Naive thymus-derived CD8-positive, alpha-beta T cell (primary cell): ENCODE data around the gene COBL. TPM values are rescaled to one million over a fixed set of nuclear protein-coding genes. Genes with fewer than 3 reads are reported as not detected.

ENCODE experiments used
- ATAC-seq, 2 donors: fragments of 150-1000 bp; cut with Tn5 transposase in 1 of 2; sonication (Bioruptor Pico), chemical (Tn5 transposase) in 1 of 2; 1 replicate in 1 of 2; 2 replicates in 1 of 2; pipeline ENCODE4 v1.10.0; 2021; ENCODE audit warnings: mild to moderate bottlenecking in 2 of 2, moderate library complexity in 2 of 2
- POLR2A ChIA-PET: fragments of 350-600 bp; sonication (Branson Sonifier 250); formaldehyde crosslinking; loops from one replicate; lab custom pipeline; 2021; ENCODE audit warnings: antibody characterized with exemption; lab: Charles Lee
- DNase-seq, 10 donors: peaks; one replicate each; pipeline versions ENCODE4 v3.0.0 to v3.0.0-alpha.2; 2020 to 2022
- H3K27ac Mint-ChIP-seq, 10 donors: one replicate each; pipeline ENCODE4 v1.8.0; 2020 to 2022; ENCODE audit warnings: mild to moderate bottlenecking in 10 of 10, mixed read lengths in 10 of 10, moderate library complexity in 4 of 10, inconsistent platforms in 1 of 10
- H3K27me3 Mint-ChIP-seq, 5 donors: one replicate each; pipeline ENCODE4 v1.8.0; 2021 to 2022; ENCODE audit warnings: mixed read lengths in 5 of 5
- H3K36me3 Mint-ChIP-seq, 3 donors: one replicate each; pipeline ENCODE4 v1.8.0; 2020 to 2022; ENCODE audit warnings: mixed read lengths in 3 of 3, mild to moderate bottlenecking in 2 of 3, inconsistent platforms in 1 of 3
- H3K4me1 Mint-ChIP-seq, 4 donors: one replicate each; pipeline ENCODE4 v1.8.0; 2021 to 2022; ENCODE audit warnings: mixed read lengths in 4 of 4
- H3K4me3 Mint-ChIP-seq, 10 donors: one replicate each; pipeline ENCODE4 v1.8.0; 2020 to 2022; ENCODE audit warnings: mild to moderate bottlenecking in 10 of 10, mixed read lengths in 10 of 10, moderate library complexity in 6 of 10, inconsistent platforms in 1 of 10
- H3K9me3 Mint-ChIP-seq, 9 donors: one replicate each; pipeline ENCODE4 v1.8.0; 2020 to 2022; ENCODE audit warnings: mixed read lengths in 9 of 9, mild to moderate bottlenecking in 3 of 9, inconsistent platforms in 1 of 9, moderate library complexity in 1 of 9
- polyA plus RNA-seq, 3 donors: library from polyadenylated mRNA; unstranded; fragments of 300-500 nt; fragmentation: Illumina TruSeq; gene quantifications; one replicate each; pipeline ENCODE4 v1.2.3, GENCODE V29; 2021
- total RNA-seq, 8 experiments: library from RNA in 2 of 8; stranded (reverse) in 2 of 8; gene quantifications; one replicate each; pipeline ENCODE4 v1.2.3 and lab custom pipeline; 2021 to 2026

Gene COBL
- total and polyA plus RNA-seq, 5 experiments from 2014 or later, result not detected

- peak overlapping the region in 1 of 10 donors; percentile 60 for H3K27ac Mint-ChIP-seq
- H3K27me3 Mint-ChIP-seq, result peaks cover 0 to 5% (median 0%) of the 10 kb centered on the region in 5 donors
- H3K4me3 Mint-ChIP-seq, result no peak overlapping the region
- H3K9me3 Mint-ChIP-seq, result no peaks in the 10 kb centered on the region
- POLR2A ChIA-PET, result no interaction called here
- no peaks in the 10 kb centered on the region for H3K4me1 Mint-ChIP-seq
- ATAC-seq, result no peak
- no peaks in the 10 kb centered on the region for H3K36me3 Mint-ChIP-seq
- no peak for DNase-seq
These were observed 80.9 kb downstream of the COBL start for GRCh38 chr7:51235593-51236313.

- Mint-ChIP-seq H3K36me3 (no peaks in the 10 kb centered on the region), H3K27ac (peak overlapping the region in 1 of 10 donors; percentile 53), H3K27me3 (peaks cover 0 to 15% (median 4%) of the 10 kb centered on the region in 5 donors), H3K9me3 (no peaks in the 10 kb centered on the region), H3K4me3 (no peak overlapping the region), H3K4me1 (peaks cover 0 to 2% (median 0%) of the 10 kb centered on the region in 4 donors)
- no peak for ATAC-seq
- POLR2A ChIA-PET, result no interaction called here
- no peak for DNase-seq
These were observed 81.8 kb downstream of the COBL start for GRCh38 chr7:51234609-51235308.

DNA sequence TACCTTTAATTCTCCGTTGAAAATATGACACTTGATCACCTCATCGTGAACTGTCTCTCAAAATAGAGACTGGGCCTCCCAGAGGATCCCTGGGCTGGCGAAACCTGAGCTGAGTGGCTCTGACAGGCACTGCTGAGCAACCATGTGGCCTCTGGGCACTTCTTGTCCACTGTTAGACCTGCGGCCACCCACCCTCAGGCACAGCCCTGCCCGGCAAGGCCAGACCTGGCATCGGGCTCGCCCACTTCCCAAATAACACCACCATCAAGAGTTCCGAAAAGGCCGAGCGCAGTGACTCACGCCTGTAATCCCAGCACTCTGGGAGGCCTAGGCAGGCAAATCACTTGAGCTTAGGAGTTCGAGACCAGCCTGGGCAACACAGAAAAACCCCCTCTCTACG is 82.5 kb downstream of the COBL start:
- Mint-ChIP-seq H3K27ac (peak overlapping the region in 1 of 10 donors; percentile 53), H3K9me3 (no peaks in the 10 kb centered on the region), H3K4me1 (peaks cover 0 to 2% (median 0%) of the 10 kb centered on the region in 4 donors), H3K36me3 (no peaks in the 10 kb centered on the region), H3K4me3 (no peak overlapping the region), H3K27me3 (peaks cover 0 to 15% (median 4%) of the 10 kb centered on the region in 5 donors)
- ATAC-seq (no peak), DNase-seq (no peak)
- POLR2A ChIA-PET, result no interaction called here

DNA sequence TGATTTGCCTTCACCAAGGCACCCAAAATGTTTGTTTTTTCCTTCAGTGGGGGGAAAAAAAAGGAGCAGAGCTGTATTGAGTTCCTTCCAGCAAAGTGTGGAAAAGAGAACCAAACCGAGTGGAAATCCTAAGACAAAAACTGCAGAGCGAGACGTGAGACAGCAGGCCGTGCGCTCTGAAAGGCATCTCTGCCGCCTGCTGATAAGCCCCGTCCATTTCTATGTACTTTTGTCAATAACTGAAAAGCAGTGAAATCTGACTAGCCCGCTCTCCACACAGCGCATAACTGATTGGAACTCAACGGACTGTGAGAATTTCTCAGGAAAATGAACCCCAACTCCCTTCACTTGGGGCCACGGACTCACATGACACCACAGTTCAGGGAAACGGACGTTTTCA is 83.2 kb downstream of the COBL start:
- Mint-ChIP-seq H3K27me3 (peaks cover 0 to 15% (median 4%) of the 10 kb centered on the region in 5 donors), H3K27ac (no peak overlapping the region), H3K36me3 (no peaks in the 10 kb centered on the region), H3K4me1 (peaks cover 0 to 2% (median 0%) of the 10 kb centered on the region in 4 donors), H3K9me3 (no peaks in the 10 kb centered on the region), H3K4me3 (no peak overlapping the region)
- DNase-seq (no peak), ATAC-seq (no peak)
- POLR2A ChIA-PET, result no interaction called here

- Mint-ChIP-seq H3K36me3 (no peaks in the 10 kb centered on the region), H3K9me3 (no peaks in the 10 kb centered on the region), H3K4me1 (peaks cover 0 to 2% (median 0%) of the 10 kb centered on the region in 4 donors), H3K27ac (no peak overlapping the region), H3K4me3 (no peak overlapping the region), H3K27me3 (peaks cover 0 to 15% (median 4%) of the 10 kb centered on the region in 5 donors)
- no peak for ATAC-seq
- POLR2A ChIA-PET, result no interaction called here
- DNase-seq, result no peak
These were observed 85.9 kb downstream of the COBL start for GRCh38 chr7:51230723-51231122.

DNA sequence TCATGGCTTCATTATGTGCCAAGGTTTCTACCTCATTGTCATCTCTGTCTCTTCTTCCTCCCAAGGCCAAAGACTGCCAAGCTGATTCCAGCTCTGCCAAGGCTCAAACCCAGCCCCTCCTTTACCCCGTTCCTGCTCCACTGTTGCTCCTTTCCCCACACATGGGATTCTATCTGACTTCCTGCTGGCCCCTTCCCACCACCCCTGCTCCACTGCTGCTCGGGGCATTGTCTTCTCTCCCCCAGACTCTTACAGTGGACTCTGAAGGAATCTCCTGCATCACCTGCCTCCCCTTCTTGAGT is 86.3 kb downstream of the COBL start:
- peaks cover 0 to 2% (median 0%) of the 10 kb centered on the region in 4 donors for H3K4me1 Mint-ChIP-seq
- H3K27ac Mint-ChIP-seq, result no peak overlapping the region
- peaks cover 0 to 15% (median 4%) of the 10 kb centered on the region in 5 donors for H3K27me3 Mint-ChIP-seq
- ATAC-seq (no peak), DNase-seq (no peak)
- no peak overlapping the region for H3K4me3 Mint-ChIP-seq
- H3K36me3 Mint-ChIP-seq, result no peaks in the 10 kb centered on the region
- POLR2A ChIA-PET, result no interaction called here
- H3K9me3 Mint-ChIP-seq, result no peaks in the 10 kb centered on the region

GRCh38 chr7:51229620-51230323 is 86.8 kb downstream of the COBL start:
- H3K27me3 Mint-ChIP-seq, result peaks cover 0 to 15% (median 4%) of the 10 kb centered on the region in 5 donors
- H3K4me1 Mint-ChIP-seq, result peaks cover 0 to 2% (median 0%) of the 10 kb centered on the region in 4 donors
- H3K27ac Mint-ChIP-seq, result no peak overlapping the region
- H3K9me3 Mint-ChIP-seq, result no peaks in the 10 kb centered on the region
- no peaks in the 10 kb centered on the region for H3K36me3 Mint-ChIP-seq
- ATAC-seq, result no peak
- no peak overlapping the region for H3K4me3 Mint-ChIP-seq
- no peak for DNase-seq
- POLR2A ChIA-PET, result no interaction called here

DNA sequence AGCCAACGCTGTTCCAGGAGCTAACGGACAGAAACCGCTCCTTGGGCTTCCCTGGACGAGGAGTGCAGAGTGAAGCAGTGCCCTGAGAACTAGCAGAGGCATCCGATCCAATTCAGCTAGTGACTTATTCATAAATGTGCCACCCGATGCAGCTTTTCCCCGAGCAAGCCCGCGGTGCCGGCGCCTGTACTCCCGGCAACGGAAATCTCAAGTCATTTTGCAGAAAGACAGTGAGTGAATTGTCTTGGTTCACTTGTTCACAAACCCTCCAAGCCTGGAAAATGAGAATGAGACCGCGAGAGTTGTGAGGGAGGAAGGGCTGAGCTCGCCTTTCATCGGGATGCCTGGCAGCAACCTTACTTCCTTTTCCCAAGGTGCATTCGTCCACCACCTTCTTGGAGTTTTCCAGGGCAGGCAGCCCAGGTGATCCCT is 87.5 kb downstream of the COBL start:
- DNase-seq, result no peak
- H3K27me3 Mint-ChIP-seq, result peaks cover 0 to 15% (median 4%) of the 10 kb centered on the region in 5 donors
- H3K36me3 Mint-ChIP-seq, result no peaks in the 10 kb centered on the region
- ATAC-seq, result no peak
- H3K4me3 Mint-ChIP-seq, result no peak overlapping the region
- H3K4me1 Mint-ChIP-seq, result peaks cover 0 to 2% (median 0%) of the 10 kb centered on the region in 4 donors
- H3K9me3 Mint-ChIP-seq, result no peaks in the 10 kb centered on the region
- POLR2A ChIA-PET, result no interaction called here
- H3K27ac Mint-ChIP-seq, result no peak overlapping the region

DNA sequence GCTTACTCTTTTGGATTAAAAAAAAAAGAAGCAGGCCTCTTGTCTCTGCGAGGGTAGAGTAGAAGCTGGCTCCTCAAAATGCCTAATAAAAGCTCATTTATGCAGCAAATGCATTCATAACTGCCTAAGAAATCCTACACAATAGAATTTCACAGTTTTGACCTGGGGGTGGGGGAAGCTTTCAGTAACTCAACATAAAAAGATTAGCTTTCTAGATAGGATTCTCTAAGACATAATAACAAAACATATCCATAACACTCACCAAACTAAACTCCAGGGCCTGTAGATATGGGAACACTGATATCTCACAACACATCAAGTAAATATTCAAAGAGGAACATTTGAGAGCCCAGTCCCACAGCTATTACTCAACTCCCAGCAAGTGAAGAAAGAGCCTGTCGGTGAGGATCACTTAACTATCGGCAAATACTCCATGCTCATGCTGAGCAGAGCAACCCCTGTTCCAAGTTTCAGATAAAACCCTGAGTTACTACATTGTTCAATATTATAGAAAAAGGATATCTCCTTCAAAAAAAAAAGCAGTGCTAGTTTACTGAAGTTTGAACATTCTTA is 88.1 kb downstream of the COBL start:
- POLR2A ChIA-PET, result no interaction called here
- ATAC-seq (no peak), DNase-seq (no peak)
- peaks cover 0 to 2% (median 0%) of the 10 kb centered on the region in 4 donors for H3K4me1 Mint-ChIP-seq
- H3K27me3 Mint-ChIP-seq, result peaks cover 0 to 15% (median 4%) of the 10 kb centered on the region in 5 donors
- H3K27ac Mint-ChIP-seq, result no peak overlapping the region
- H3K4me3 Mint-ChIP-seq, result no peak overlapping the region
- no peaks in the 10 kb centered on the region for H3K9me3 Mint-ChIP-seq
- no peaks in the 10 kb centered on the region for H3K36me3 Mint-ChIP-seq

GRCh38 chr7:51227861-51228260 is 88.7 kb downstream of the COBL start:
- H3K9me3 Mint-ChIP-seq, result no peaks in the 10 kb centered on the region
- H3K4me3 Mint-ChIP-seq, result no peak overlapping the region
- H3K36me3 Mint-ChIP-seq, result no peaks in the 10 kb centered on the region
- ATAC-seq, result no peak
- DNase-seq, result no peak
- H3K27ac Mint-ChIP-seq, result no peak overlapping the region
- H3K4me1 Mint-ChIP-seq, result peaks cover 0 to 2% (median 0%) of the 10 kb centered on the region in 4 donors
- peaks cover 0 to 15% (median 4%) of the 10 kb centered on the region in 5 donors for H3K27me3 Mint-ChIP-seq
- POLR2A ChIA-PET, result no interaction called here

DNA sequence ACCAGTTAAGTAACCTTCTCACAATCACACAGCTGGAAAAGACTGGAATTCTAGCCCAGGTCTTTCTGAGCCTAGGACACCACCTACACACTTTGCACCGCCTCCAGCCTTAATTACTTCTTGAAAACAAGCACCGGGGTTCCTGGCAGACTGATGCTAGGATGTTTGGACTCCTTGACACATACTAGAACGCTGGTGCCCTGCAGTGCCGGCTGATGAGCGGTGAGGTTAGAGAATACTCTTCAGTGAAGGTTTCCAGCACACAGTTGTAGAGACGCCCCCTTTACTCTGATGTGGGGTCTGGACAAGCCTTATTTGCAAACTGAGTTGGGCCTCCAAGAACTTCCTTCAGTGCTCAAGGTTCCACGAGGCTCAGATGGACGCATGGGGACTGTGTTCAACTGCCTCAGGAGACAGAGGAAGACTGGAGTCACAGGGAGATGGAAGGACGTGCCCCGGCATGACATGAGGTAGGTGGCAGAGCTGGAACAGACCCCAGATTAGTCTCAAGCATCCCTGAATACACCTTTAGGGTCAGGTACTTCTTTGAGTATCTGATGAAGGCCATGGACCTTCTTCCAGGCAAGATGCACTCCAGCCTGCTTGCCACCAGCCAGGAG is 89.6 kb downstream of the COBL start:
- no peaks in the 10 kb centered on the region for H3K9me3 Mint-ChIP-seq
- H3K27me3 Mint-ChIP-seq, result peaks cover 0 to 15% (median 4%) of the 10 kb centered on the region in 5 donors
- POLR2A ChIA-PET, result no interaction called here
- H3K36me3 Mint-ChIP-seq, result no peaks in the 10 kb centered on the region
- no peak overlapping the region for H3K27ac Mint-ChIP-seq
- DNase-seq (no peak), ATAC-seq (no peak)
- peaks cover 0 to 2% (median 0%) of the 10 kb centered on the region in 4 donors for H3K4me1 Mint-ChIP-seq
- H3K4me3 Mint-ChIP-seq, result no peak overlapping the region

DNA sequence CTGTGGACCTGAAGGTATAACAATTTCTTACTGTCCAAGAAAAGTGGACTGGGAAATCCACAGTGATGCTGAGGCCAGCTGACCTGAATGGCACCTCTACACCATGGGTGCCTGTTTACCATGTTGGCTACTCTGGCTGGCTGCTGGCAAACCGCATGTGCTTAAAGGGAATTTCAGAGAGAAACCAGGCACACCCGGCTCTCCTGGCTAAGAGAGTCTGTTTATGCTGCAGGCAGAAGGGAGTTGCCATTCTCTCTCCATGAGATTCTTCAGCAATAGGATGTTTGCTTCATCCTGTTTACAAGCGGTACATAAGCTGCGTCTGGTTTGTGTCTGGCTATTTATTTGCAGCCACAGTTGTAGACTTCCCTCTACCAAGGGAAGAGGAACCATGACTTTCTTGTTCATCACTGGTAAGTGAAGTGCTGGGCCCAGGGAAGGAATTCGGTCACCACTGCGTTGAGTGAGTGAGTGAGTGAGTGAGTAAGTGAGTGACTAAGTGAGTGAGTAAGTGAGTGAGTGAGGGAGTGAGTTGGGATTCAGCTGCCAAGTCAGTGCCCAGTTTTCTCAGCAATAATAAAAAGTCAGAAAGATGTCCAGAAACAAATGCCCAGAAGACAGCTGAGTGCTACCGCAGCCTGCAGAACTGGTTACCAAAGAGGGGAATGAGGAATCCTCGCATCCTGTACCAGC is 90.4 kb downstream of the COBL start:
- H3K27ac Mint-ChIP-seq, result no peak overlapping the region
- peaks cover 0 to 15% (median 4%) of the 10 kb centered on the region in 5 donors for H3K27me3 Mint-ChIP-seq
- no peaks in the 10 kb centered on the region for H3K36me3 Mint-ChIP-seq
- ATAC-seq, result no peak
- H3K4me1 Mint-ChIP-seq, result peaks cover 0 to 2% (median 0%) of the 10 kb centered on the region in 4 donors
- POLR2A ChIA-PET, result no interaction called here
- no peak overlapping the region for H3K4me3 Mint-ChIP-seq
- no peaks in the 10 kb centered on the region for H3K9me3 Mint-ChIP-seq
- DNase-seq, result no peak
